ENCODE results near the gene CDC42BPB.
"Not testable (repeated sequence)": the region's sequence is repeated elsewhere in the genome, so short reads cannot be mapped to it uniquely, and the experiment has no call there.

Gene CDC42BPB

DNA sequence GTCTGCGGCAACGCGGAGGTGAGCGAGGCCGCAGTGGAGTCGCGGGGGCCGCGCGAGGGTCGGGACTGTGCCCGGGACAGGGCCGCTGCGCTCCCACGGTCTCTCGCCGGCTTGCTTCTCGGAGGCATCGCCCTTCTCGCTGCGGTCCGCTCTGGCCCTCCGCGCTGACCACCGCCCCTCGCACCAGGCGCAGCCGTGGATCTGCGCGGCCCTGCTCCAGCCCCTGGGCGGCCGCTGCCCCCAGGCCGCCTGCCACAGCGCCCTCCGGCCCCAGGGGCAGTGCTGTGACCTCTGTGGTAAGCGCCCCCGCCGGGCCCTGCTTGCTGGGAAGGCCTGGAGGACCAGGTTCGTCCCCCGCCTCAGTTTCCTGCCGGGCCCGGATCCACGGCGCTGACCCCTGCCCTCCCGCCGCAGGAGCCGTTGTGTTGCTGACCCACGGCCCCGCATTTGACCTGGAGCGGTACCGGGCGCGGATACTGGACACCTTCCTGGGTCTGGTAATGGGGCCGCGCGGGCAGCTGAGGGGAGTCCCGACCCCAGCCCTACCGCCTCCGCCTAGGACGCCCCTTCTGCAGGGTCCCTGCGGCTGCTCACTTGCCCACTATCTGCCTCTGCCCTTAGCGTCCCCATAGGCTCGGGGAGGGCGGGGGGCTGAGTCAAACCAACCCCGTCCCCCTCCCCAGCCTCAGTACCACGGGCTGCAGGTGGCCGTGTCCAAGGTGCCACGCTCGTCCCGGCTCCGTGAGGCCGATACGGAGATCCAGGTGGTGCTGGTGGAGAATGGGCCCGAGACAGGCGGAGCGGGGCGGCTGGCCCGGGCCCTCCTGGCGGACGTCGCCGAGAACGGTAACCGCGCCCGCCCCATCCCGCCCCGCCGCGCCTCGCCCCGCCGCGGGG lies 127.9 kb downstream of the CDC42BPB start:
- Mint-ChIP-seq H3K4me1 (ENCODE audit: low read depth) (peaks cover 1% of the 10 kb centered on the region), H3K9me3 (no peaks in the 10 kb centered on the region), H3K4me3 (no peak overlapping the region), H3K36me3 (ENCODE audit: low read depth) (no peaks in the 10 kb centered on the region), H3K27me3 (ENCODE audit: low read depth) (peaks cover 40% of the 10 kb centered on the region), H3K27ac (no peak overlapping the region)
- no peak for DNase-seq (ENCODE audit: low spot score)

DNA sequence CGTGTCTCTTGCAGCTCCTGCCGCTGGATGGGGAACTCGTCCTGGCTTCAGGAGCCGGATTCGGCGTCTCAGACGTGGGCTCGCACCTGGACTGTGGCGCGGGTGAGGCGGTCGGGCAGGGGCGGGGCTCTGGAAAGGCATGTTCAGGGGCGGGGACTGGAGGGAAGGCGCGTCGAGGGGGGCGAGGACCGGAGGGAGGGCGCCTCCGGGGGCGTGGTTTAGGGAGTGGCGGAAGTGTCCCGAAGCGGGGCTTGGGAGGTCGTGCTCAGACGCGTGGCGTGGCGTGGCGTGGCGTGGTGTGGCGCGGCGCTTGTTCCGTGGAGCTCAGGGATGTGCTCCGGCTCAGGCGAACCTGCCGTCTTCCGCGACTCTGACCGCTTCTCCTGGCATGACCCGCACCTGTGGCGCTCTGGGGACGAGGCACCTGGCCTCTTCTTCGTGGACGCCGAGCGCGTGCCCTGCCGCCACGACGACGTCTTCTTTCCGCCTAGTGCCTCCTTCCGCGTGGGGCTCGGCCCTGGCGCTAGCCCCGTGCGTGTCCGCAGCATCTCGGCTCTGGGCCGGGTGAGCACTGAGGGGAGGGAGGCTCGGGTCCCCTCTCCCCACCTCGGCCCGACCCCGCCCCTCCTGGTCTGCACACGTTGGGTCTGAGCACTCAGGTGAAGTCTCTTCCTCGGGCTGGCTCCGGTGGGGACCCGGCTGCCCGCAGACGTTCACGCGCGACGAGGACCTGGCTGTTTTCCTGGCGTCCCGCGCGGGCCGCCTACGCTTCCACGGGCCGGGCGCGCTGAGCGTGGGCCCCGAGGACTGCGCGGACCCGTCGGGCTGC lies 128.7 kb downstream of the CDC42BPB start:
- Mint-ChIP-seq H3K27me3 (ENCODE audit: low read depth) (peaks cover 46% of the 10 kb centered on the region), H3K27ac (no peak overlapping the region)

DNA sequence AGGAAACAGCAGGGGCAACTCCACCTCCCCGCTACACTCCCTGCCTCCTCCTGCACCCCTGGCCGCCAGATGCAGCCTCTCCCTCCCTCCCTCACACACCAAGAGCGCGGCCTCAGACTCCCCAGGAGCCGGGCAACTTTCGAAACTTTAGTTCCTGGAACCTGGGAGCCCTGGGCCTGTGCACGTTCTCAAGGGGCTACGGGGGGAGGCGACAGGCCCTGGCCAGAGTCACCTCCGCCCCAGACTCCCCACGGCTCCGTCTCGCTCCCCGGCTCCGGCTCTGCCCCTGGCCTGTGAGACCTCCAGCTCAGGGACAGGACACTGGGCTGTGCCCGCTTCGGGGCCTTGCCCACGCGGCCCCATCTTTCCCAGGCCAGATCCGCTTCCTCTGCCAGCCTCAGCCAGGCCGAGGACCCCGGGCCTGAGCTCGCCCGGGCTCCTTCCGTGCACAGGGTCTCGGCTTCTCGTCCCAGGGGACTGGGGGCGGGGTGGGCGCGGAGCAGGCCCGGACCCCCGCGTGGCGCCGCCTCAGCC lies 129.4 kb downstream of the CDC42BPB start:
- peaks cover 48% of the 10 kb centered on the region for H3K27me3 Mint-ChIP-seq (ENCODE audit: low read depth)
- no peaks in the 10 kb centered on the region for H3K9me3 Mint-ChIP-seq
- H3K4me1 Mint-ChIP-seq (ENCODE audit: low read depth) = peaks cover 3% of the 10 kb centered on the region
- no peaks in the 10 kb centered on the region for H3K36me3 Mint-ChIP-seq (ENCODE audit: low read depth)
- H3K4me3 Mint-ChIP-seq = no peak overlapping the region
- H3K27ac Mint-ChIP-seq = no peak overlapping the region
- no peak for DNase-seq (ENCODE audit: low spot score)

More for the DNA sequence above, 128.7 kb downstream of the CDC42BPB start:
- H3K4me3 Mint-ChIP-seq = peak overlapping the region; percentile 49
- no peaks in the 10 kb centered on the region for H3K36me3 Mint-ChIP-seq (ENCODE audit: low read depth)
- peak; percentile 32 for DNase-seq (ENCODE audit: low spot score)
- H3K9me3 Mint-ChIP-seq = no peaks in the 10 kb centered on the region
- H3K4me1 Mint-ChIP-seq (ENCODE audit: low read depth) = peaks cover 1% of the 10 kb centered on the region

DNA sequence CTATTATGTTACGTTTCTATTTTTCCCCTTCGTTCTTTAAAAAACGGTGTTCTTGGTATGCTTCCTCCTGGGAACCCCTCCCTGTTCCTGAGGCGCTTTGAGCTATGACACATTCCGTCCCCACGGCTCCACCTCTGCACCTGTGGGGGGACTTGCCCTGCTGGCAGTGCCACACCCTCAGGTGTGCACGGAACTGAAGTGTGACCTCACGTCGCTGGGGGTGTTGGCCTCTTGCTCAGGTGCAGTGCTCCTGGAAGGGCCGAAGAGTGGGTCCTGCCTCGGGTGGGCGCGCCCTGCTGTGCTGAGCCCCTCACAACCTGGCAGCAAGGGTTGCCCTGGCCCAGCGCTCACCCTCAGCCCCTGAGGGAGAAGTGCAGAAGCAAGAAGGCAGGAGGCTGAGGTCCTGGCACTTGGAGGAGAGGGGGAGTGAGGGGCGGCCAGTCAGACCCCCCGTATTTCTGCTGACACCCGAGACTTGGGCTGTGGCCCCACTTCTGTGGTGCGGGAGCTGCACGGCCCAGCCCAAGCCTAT lies 129.9 kb downstream of the CDC42BPB start:
- H3K36me3 Mint-ChIP-seq (ENCODE audit: low read depth) = no peaks in the 10 kb centered on the region
- no peak for DNase-seq (ENCODE audit: low spot score)
- H3K9me3 Mint-ChIP-seq = no peaks in the 10 kb centered on the region
- peaks cover 3% of the 10 kb centered on the region for H3K4me1 Mint-ChIP-seq (ENCODE audit: low read depth)
- H3K27me3 Mint-ChIP-seq (ENCODE audit: low read depth) = peaks cover 50% of the 10 kb centered on the region
- H3K4me3 Mint-ChIP-seq = no peak overlapping the region
- no peak overlapping the region for H3K27ac Mint-ChIP-seq

GRCh38 chr14:102926840-102927239 lies 130.5 kb downstream of the CDC42BPB start:
- not testable (repeated sequence) for H3K4me1 Mint-ChIP-seq (ENCODE audit: low read depth); H3K9me3 Mint-ChIP-seq; H3K36me3 Mint-ChIP-seq (ENCODE audit: low read depth); H3K27ac Mint-ChIP-seq; H3K4me3 Mint-ChIP-seq; DNase-seq (ENCODE audit: low spot score)
- peaks cover 46% of the 10 kb centered on the region for H3K27me3 Mint-ChIP-seq (ENCODE audit: low read depth)

GRCh38 chr14:102926104-102926503 lies 131.2 kb downstream of the CDC42BPB start:
- no peak overlapping the region for H3K27ac Mint-ChIP-seq
- H3K27me3 Mint-ChIP-seq (ENCODE audit: low read depth) = peaks cover 39% of the 10 kb centered on the region
- H3K36me3 Mint-ChIP-seq (ENCODE audit: low read depth) = no peaks in the 10 kb centered on the region
- DNase-seq (ENCODE audit: low spot score) = no peak
- peaks cover 3% of the 10 kb centered on the region for H3K4me1 Mint-ChIP-seq (ENCODE audit: low read depth)
- H3K4me3 Mint-ChIP-seq = no peak overlapping the region
- H3K9me3 Mint-ChIP-seq = no peaks in the 10 kb centered on the region

DNA sequence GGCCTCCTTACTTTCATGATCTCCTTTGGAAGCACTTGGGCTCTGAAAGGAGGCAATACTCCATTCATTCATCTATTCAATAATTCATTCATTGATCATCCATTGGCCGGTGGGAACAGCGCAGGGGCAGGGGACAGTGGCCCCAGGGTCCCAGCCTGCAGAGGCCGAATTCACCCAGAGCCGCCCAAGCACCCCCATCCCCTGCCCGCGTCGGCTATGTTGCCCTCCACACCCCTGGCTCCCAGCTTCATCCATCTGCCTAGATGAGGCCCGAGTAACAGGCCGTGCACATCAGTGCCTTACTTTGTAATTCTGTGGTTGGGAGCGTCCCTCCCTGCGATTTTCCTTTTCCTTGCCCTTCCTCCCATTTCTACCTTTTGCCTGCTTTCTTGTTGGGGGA lies 131.7 kb downstream of the CDC42BPB start:
- DNase-seq (ENCODE audit: low spot score) = no peak
- Mint-ChIP-seq H3K4me3 (no peak overlapping the region), H3K36me3 (ENCODE audit: low read depth) (no peaks in the 10 kb centered on the region), H3K27me3 (ENCODE audit: low read depth) (peaks cover 37% of the 10 kb centered on the region), H3K4me1 (ENCODE audit: low read depth) (peaks cover 3% of the 10 kb centered on the region), H3K27ac (no peak overlapping the region), H3K9me3 (no peaks in the 10 kb centered on the region)

GRCh38 chr14:102924632-102925588 lies 132.4 kb downstream of the CDC42BPB start:
- Mint-ChIP-seq H3K9me3 (no peaks in the 10 kb centered on the region), H3K27me3 (ENCODE audit: low read depth) (peaks cover 37% of the 10 kb centered on the region), H3K4me1 (ENCODE audit: low read depth) (peaks cover 3% of the 10 kb centered on the region), H3K27ac (no peak overlapping the region), H3K36me3 (ENCODE audit: low read depth) (no peaks in the 10 kb centered on the region), H3K4me3 (no peak overlapping the region)
- DNase-seq (ENCODE audit: low spot score) = no peak

GRCh38 chr14:102923925-102924486 lies 133.3 kb downstream of the CDC42BPB start:
- no peak overlapping the region for H3K4me3 Mint-ChIP-seq
- no peaks in the 10 kb centered on the region for H3K36me3 Mint-ChIP-seq (ENCODE audit: low read depth)
- H3K27ac Mint-ChIP-seq = no peak overlapping the region
- H3K27me3 Mint-ChIP-seq (ENCODE audit: low read depth) = peaks cover 34% of the 10 kb centered on the region
- peaks cover 3% of the 10 kb centered on the region for H3K4me1 Mint-ChIP-seq (ENCODE audit: low read depth)
- H3K9me3 Mint-ChIP-seq = no peaks in the 10 kb centered on the region
- no peak for DNase-seq (ENCODE audit: low spot score)

DNA sequence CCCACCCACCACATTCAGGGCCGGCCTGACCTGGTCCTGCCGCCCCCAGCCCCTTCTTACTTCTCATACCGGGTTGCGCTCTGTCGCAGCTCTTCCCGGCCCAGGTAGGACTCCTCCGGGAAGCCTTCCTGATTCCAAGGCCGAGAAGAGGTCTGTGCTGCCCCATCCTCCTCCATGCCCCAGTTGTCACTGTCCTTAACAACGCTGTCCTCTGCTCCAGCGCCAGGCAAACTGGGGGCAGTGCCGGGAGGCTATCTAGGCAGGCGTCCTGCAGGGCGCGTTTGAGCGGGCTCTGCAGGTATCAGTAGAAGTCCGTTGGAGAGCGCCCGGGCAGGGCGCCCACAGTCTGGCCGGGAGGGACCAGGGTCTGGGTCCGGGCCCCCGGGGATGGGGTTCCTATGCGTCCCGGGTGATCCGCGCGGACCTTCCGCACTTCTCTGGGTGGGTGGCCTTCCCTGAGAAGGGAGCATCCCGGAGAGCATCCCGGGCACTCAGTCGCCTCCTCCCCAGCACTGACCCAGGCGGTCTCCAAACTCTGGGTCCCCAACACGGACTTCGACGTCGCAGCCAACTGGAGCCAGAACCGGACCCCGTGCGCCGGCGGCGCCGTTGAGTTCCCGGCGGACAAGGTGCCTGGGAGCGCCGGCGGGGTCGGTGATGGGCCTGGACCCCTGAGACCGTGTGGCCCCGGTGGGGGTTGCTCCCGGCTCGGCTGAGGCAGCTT lies 134.0 kb downstream of the CDC42BPB start:
- Mint-ChIP-seq H3K4me1 (ENCODE audit: low read depth) (peaks cover 2% of the 10 kb centered on the region), H3K9me3 (no peaks in the 10 kb centered on the region), H3K36me3 (ENCODE audit: low read depth) (no peaks in the 10 kb centered on the region), H3K27me3 (ENCODE audit: low read depth) (peaks cover 30% of the 10 kb centered on the region), H3K27ac (no peak overlapping the region), H3K4me3 (peak overlapping the region; percentile 44)
- no peak for DNase-seq (ENCODE audit: low spot score)

GRCh38 chr14:102922490-102923200 lies 134.7 kb downstream of the CDC42BPB start, which contains the start of gene AMN:
Gene AMN (plus strand): TSS chr14:102922663. CDS start chr14:102922689, 26 bp downstream.
- peak; percentile 9 for DNase-seq (ENCODE audit: low spot score)
- Mint-ChIP-seq H3K4me3 (peak within 1 kb of the TSS; percentile 44), H3K36me3 (ENCODE audit: low read depth) (no peaks in the 10 kb centered on the region), H3K27me3 (ENCODE audit: low read depth) (peaks cover 30% of the 10 kb centered on the region), H3K27ac (no peak within 1 kb of the TSS), H3K9me3 (no peaks in the 10 kb centered on the region), H3K4me1 (ENCODE audit: low read depth) (peaks cover 2% of the 10 kb centered on the region)

DNA sequence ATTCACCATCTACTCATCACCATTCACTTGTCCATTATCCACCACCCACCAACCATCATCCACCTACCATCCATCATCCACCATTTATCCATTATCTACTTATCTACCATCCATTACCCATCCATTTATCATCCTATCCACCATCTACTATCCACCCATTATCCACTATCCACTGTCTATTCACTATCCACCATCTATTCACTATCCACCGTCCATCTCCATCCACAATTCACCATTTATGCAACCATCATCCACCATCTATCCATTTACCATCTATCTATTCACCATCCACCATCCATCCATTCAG lies 136.4 kb downstream of the CDC42BPB start:
- Mint-ChIP-seq H3K36me3 (ENCODE audit: low read depth) (no peaks in the 10 kb centered on the region), H3K27me3 (ENCODE audit: low read depth) (peaks cover 17% of the 10 kb centered on the region), H3K27ac (no peak overlapping the region), H3K9me3 (no peaks in the 10 kb centered on the region), H3K4me3 (no peak overlapping the region), H3K4me1 (ENCODE audit: low read depth) (peaks cover 2% of the 10 kb centered on the region)
- no peak for DNase-seq (ENCODE audit: low spot score)

Data from T-helper 2 cell treated with Interferon-gamma antibody and Interleukin-4, amounts not matched to agents 5 μg/mL and 100 μg/mL, for 36 hours (primary cell).